Renal cortex interstitium (tissue), 11 donors: ENCODE results near the gene RNF13. TPM values are rescaled to one million over a fixed set of nuclear protein-coding genes. Genes with fewer than 3 reads are reported as not detected.

Experiments used
- DNase-seq, 11 donors: peaks; one replicate each; pipeline ENCODE4 v3.0.0-alpha.2; 2013; ENCODE audit warnings: low read depth in 9 of 11, low spot score in 4 of 11; ENCODE audit errors: extremely low read depth in 1 of 11
- polyA plus RNA-seq, 3 donors: library from polyadenylated mRNA; unstranded; fragments of 120-200 nt; gene quantifications; one replicate each; pipeline ENCODE4 v1.2.1, GENCODE V29; 2013; ENCODE audit not compliant: insufficient read length in 3 of 3

The RNF13 gene
- polyA plus RNA-seq, 3 donors: 79.2 to 97.8 (median 87.7) TPM

GRCh38 chr3:149784064-149784704 lies 28.8 kb upstream of the RNF13 start:
- no peak for DNase-seq

GRCh38 chr3:149790268-149790667 lies 22.7 kb upstream of the RNF13 start:
- no peak for DNase-seq

DNA sequence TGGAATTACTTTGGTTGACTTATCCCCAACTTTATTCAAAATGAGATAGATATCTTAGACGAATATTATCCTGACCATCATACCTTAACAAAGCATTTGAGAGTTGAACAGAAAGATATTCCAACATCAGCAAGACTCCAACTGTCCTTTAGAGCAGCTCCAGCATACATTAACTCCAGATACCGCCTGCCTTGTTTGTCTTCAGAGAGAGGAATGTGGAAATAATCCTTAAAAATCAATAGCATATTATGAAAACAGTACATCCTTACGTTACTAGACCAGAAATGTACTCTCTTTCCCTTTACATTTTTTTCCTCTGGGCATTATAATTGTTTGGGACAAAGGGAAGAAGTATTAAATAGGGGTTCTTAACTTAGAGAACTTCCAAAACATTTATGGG lies 22.3 kb upstream of the RNF13 start:
- no peak for DNase-seq

- DNase-seq: no peak
These were observed 20.4 kb upstream of the RNF13 start, which contains the start of gene ANKUB1 for GRCh38 chr3:149792452-149793270. TSS of gene ANKUB1 (minus strand) at chr3:149792554. CDS start at chr3:149792366, 188 bp downstream.

DNA sequence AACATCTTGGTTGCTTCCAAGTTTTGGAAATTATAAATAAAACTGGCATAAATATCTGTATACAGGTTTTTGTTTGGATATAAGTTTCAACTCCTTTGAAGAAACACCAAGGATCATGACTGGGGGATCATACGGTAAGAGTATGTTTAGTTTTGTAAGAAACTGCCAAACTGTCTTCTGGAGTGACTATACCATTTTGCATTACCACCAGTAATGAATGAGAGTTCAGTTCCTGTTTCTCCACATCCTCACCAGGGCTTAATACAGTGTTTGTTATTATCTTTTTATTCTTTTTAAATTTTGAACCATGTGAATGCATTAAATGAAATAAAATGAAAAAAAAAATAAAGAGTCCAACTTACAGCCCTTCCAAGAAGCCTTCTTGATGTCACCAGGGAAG lies 17.0 kb upstream of the RNF13 start:
- DNase-seq: no peak

DNA sequence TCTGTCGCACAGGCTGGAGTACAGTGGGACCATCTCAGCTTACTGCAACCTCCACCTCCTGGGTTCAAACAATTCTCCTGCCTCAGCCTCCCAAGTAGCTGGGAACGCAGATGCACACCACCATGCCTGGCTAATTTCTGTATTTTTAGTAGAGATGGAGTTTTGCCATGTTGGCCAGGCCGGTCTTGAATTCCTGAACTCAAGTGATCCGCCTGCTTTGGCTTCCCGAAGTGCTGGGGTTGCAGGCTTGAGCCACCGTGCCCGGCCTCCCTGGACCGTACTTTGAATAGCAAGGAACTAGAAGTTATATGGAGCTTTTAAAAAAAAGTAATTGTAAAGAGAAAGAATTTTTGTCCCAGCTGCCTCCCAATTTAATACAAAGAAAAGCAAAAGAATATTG lies 12.3 kb upstream of the RNF13 start:
- no peak for DNase-seq

GRCh38 chr3:149801195-149801594 lies 11.8 kb upstream of the RNF13 start:
- no peak for DNase-seq

- DNase-seq: no peak
These were observed 11.4 kb upstream of the RNF13 start for GRCh38 chr3:149801639-149802038.

DNA sequence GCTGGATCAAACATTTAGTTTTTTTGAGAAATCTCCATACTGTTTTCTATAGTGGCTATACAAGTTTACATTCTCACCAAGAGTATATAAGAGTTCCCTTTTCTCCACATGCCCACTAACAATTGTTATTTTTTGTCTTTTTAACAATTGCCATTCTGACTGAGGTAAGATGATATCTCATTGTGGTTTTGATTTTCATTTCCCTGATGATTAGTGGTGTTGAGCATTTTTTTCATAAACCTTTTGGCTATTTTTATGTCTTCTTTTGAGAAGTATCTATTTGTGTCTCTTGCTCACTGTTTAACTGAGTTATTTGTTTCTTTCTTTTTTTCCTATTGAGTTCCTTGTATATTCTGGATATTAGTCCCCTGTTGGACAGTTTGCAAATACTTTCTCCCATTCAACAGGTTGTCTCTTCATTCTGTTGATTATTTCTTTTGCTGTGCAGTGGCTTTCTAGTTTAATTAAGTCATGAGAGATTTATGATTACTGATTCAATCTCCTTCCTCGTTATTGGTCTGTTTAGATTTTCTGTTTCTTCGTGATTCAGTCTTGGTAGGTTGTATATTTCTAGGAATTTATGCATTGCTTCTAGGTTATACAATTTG lies 6.7 kb upstream of the RNF13 start:
- no peak for DNase-seq

DNA sequence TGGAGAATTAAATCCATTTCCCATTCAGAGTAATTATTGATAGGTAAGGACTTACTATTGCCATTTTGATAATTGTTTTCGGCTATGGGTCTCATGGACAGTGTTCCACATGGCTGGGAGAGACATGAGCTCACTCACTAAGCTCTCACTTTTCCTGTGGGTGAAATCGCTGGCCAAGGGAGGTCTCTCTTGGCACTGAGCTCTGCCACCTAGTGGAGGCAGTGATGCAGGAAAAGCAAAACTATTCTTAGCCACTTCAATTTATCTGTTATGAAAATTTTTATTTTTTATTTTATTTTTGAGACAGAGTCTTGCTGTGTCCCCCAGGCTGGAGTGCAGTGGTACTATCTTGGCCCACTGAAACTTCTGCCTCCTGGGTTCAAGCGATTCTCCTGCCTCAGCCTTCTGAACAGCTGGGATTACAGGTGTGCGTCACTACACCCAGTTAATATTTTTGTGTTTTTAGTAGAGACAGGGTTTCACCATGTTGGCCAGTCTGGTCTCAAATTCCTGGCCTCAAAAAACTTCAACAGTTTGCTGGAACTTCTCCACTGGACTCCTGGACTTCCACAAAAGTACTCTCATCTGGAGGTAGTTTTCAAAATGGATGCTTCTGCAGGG lies 4.7 kb upstream of the RNF13 start:
- DNase-seq: peak in 10 of 11 donors; percentile 31 to 64 (median 42)

DNA sequence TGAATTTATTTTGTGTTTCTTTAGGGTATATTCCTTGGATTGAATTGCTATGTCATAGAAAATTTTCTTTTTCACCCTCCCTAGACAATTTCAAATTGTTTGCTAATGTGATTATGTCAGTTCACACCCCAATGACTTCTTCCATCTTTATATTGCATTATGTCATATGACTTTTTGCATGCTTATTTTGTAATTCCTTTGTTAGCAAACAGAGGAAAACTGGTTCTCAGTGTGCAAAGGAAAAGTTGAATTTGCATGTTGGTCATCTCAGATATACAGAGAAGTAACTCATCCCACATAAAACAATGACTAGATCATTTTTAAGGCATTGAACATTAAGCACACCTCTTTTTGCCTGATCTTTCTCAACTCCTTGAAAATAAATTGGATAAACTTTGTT lies 3.3 kb upstream of the RNF13 start:
- DNase-seq: no peak

DNA sequence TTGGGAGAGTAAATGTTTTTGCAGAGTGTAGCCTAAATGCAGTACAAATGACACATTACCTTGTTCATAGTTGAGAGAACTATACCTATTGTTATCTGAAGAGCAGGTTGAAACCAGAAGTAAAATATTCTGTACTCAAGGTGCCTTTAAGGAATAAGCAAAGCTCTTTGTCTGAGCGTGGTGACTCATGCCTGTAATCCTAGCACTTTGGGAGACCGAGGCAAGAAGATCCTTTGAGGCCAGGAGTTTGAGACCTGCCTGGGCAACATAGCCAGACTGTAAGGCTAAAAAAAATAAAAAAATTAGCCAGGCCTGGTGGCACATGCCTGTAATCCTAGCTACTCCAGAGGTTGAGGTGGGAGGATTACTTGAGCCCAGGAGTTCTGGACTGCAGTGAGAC lies 2.2 kb upstream of the RNF13 start:
- DNase-seq: no peak

DNA sequence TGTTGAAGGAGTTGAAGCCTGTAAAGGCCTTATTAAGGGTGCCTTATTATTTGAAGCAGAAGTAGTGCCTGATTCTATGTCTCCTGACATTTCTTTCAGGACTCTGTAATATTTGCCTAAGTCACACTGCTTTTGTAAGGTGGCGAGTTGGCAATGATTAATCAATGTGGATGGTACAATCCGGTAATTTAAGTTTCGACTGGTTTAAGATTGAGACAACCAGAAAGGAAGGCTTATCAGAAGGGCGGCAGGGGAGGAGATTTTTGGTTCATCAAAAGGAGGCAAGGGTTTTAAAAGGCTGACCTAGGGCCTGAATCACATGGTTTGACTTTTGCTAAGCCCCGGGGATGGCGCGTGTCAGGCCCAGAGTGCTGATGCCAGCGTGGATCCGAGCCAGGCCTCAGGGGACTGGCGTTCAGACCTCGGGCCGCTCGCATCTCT lies 830 bp upstream of the RNF13 start:
- DNase-seq: peak in 4 of 11 donors; percentile 3 to 27 (median 14)

DNA sequence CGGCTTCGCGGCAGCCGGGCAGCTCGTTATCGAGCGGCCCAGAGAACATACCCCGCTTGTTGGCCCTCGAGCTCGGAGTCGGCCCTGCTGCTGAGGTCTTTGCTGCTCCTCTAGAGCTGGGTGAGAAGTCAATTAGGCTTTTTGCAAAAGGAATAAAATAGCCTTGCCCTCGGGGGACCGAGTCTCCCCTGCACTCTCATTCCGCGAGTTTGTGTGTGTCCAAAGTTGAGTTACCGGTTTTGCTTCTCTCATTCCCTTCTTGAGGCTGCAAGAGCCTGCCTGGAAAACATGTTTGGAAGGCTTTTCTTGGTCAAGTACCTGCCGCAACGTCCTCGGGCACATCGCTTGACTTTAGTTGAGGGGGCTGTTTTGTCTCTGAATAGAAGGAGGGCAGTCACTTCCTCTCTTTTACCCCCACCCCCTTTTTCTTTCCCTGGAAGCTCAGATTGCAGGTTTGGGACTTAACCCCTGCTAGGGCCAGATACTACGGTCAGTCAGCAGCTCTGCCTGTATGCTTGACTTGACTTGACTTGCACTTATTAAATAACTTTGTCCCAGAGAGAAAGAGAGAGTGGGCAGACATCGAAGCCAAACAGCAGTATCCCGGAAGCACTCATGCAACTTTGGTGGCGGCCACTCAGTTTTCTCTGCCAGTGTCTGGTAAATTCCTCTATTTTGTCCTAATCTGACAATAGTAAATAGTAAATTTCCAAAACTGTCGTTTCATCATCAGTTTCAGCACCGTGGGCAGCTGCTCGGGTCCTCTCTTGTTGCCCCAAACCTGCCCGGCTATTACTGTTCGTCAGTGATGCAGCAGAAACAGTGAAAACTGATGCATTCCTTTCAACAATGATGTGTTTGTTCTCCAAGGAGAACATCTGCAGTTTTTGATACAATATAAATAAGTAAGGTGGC lies 609 bp downstream of the RNF13 start:
- DNase-seq: peak in 10 of 11 donors; percentile 22 to 46 (median 34)

GRCh38 chr3:149815321-149815720 lies 2.3 kb downstream of the RNF13 start:
- DNase-seq: no peak

DNA sequence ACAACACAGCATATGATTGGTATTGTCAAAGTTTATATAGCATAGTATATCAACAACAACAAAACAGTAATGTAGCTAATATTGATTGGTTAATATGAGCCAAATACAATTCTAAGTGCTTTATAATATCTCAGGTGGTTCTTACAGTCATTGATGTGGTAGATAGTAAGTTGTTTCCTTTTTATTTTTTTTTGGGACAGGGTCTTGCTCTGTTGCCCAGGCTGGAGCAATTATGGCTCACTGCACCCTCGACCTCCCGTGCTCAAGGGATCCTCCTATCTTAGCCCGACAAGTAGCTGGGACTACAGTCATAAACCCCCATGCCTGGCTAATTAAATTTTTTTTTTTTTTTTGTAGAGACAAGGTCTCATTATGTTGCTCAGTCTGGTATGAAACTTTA lies 2.7 kb downstream of the RNF13 start:
- no peak for DNase-seq

GRCh38 chr3:149816311-149816710 lies 3.3 kb downstream of the RNF13 start:
- DNase-seq: no peak

DNA sequence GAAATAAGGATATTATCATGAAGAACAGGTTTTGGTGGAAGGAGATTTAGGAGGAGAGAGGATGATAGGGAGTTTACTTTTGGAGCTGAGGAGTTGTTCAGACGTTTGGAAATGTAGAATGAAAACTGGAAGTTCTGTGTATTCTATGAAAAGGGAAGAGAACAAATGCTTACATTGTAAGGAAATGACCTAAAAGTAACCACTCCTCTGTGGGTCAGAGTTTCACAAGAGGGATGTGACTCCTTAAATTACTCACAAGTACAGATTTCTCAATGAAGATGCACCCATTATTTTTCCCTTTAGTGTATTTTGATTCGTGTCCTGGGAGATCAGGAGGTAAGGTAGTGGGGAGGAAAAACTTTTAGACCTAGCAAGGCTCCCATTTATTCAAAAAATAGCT lies 4.0 kb downstream of the RNF13 start:
- no peak for DNase-seq

DNA sequence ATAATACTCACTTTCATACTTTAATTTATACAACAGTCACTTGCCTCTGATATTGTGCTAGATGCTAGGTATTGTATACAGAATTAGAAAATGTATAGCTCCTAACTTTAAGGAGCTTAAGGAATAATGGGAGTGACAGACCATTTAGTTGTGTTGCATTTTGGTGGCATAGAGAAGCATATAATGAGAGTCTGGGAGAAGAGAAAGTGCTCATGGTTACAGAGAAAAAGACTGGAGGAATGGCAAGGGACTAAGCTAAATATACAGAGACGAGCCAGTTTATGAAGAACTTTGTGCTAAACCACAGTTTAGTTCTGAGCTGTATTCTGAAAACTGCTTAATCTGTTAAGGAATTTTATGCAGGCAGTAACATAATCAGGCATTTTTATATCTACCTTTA lies 6.4 kb downstream of the RNF13 start:
- no peak for DNase-seq
